Skeletal muscle satellite cell (primary cell): ENCODE results near the gene STK4. TPM values are rescaled to one million over a fixed set of nuclear protein-coding genes. Genes with fewer than 3 reads are reported as not detected.
A peak's percentile ranks its signal among the peaks of the same experiment; 100 is the strongest.

Experiments
- H3K27me3 ChIP-seq: 2 replicates; pipeline ENCODE4 v1.7.0; 2013; ENCODE audit warnings: low read length; ENCODE audit not compliant: control insufficient read depth, insufficient read depth
- H3K36me3 ChIP-seq: 2 replicates; pipeline ENCODE4 v1.7.0; 2013; ENCODE audit warnings: mild to moderate bottlenecking, control low read depth, low read length; ENCODE audit not compliant: insufficient read depth
- H3K4me1 ChIP-seq: 2 replicates; pipeline ENCODE4 v1.7.0; 2013; ENCODE audit warnings: low read length; ENCODE audit not compliant: control insufficient read depth, insufficient read depth
- H3K4me2 ChIP-seq: 2 replicates; pipeline ENCODE4 v1.7.0; 2013; ENCODE audit warnings: mild to moderate bottlenecking, low read length
- H3K4me3 ChIP-seq: 2 replicates; pipeline ENCODE4 v1.7.0; 2013; ENCODE audit warnings: low read length
- H3K9ac ChIP-seq: 2 replicates; pipeline ENCODE4 v1.7.0; 2013; ENCODE audit warnings: mild to moderate bottlenecking, low read depth, low read length, moderate library complexity
- H3K9me3 ChIP-seq: replicated peaks from 2 replicates; pipeline ENCODE4 v1.7.0; 2013; ENCODE audit warnings: mild to moderate bottlenecking, control low read depth, low read length
- total RNA-seq: library from RNA; depleted of rRNA; stranded (reverse); fragments of >200 nt; gene quantifications from 2 replicates; pipeline ENCODE4 v1.2.3, GENCODE V29; 2012; rRNA removed

The STK4 gene
- total RNA-seq: 24.9 and 31.7 TPM in 2 replicates

- H3K4me2 ChIP-seq: peak within 1 kb of the TSS; percentile 95
- no peaks in the 10 kb centered on the region for H3K9me3 ChIP-seq
- H3K36me3 ChIP-seq: no peaks in the 10 kb centered on the region
- peak within 1 kb of the TSS; percentile 98 for H3K4me3 ChIP-seq
- H3K4me1 ChIP-seq: peaks cover 43% of the 10 kb centered on the region
- H3K27me3 ChIP-seq: no peaks in the 10 kb centered on the region
- peak within 1 kb of the TSS; percentile 87 for H3K9ac ChIP-seq
Measured at GRCh38 chr20:44966030-44966961, at the start of gene STK4. Gene STK4, plus strand, starts transcription at chr20:44966512. Its CDS starts 57 bp downstream, at chr20:44966569.

GRCh38 chr20:44916586-44916985 lies 49.7 kb upstream of the STK4 start:
- H3K4me1 ChIP-seq: no peaks in the 10 kb centered on the region
- peaks cover 29% of the 10 kb centered on the region for H3K36me3 ChIP-seq
- no peaks in the 10 kb centered on the region for H3K27me3 ChIP-seq
- no peak overlapping the region for H3K9ac ChIP-seq
- no peak overlapping the region for H3K4me2 ChIP-seq
- no peaks in the 10 kb centered on the region for H3K9me3 ChIP-seq
- H3K4me3 ChIP-seq: no peak overlapping the region

GRCh38 chr20:44917399-44917798 lies 48.9 kb upstream of the STK4 start:
- Histone ChIP-seq H3K9ac (no peak overlapping the region), H3K4me2 (no peak overlapping the region), H3K36me3 (peaks cover 29% of the 10 kb centered on the region), H3K27me3 (no peaks in the 10 kb centered on the region), H3K4me3 (no peak overlapping the region), H3K9me3 (no peaks in the 10 kb centered on the region), H3K4me1 (no peaks in the 10 kb centered on the region)

GRCh38 chr20:44918342-44918741 lies 48.0 kb upstream of the STK4 start:
- Histone ChIP-seq H3K36me3 (peaks cover 26% of the 10 kb centered on the region), H3K4me1 (no peaks in the 10 kb centered on the region), H3K9me3 (no peaks in the 10 kb centered on the region), H3K27me3 (no peaks in the 10 kb centered on the region), H3K4me3 (no peak overlapping the region), H3K9ac (no peak overlapping the region), H3K4me2 (no peak overlapping the region)

DNA sequence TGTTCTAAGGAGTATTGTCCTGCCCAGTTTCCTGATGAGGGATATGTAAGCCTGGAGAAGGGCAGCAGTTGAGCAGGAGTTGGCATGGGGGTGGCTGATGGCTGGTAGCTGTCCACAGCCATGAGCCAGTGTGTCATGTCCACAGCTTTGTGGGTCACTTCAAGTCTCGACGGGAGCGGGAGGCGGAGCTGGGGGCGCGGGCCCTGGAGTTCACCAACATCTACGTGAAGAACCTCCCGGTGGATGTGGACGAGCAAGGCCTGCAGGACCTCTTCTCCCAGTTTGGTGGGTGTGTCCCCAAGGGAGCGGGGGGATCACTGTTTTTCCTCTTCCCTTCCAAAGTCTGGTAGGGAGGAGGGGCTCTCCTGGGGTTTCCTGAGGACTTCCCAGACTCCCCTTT lies 47.6 kb upstream of the STK4 start:
- no peaks in the 10 kb centered on the region for H3K4me1 ChIP-seq

GRCh38 chr20:44921447-44921846 lies 44.9 kb upstream of the STK4 start:
- no peak overlapping the region for H3K9ac ChIP-seq
- H3K4me2 ChIP-seq: no peak overlapping the region
- H3K4me1 ChIP-seq: no peaks in the 10 kb centered on the region
- H3K4me3 ChIP-seq: no peak overlapping the region
- H3K9me3 ChIP-seq: no peaks in the 10 kb centered on the region
- H3K36me3 ChIP-seq: peaks cover 20% of the 10 kb centered on the region
- no peaks in the 10 kb centered on the region for H3K27me3 ChIP-seq

More for the DNA sequence above, 47.6 kb upstream of the STK4 start:
- Histone ChIP-seq H3K4me3 (no peak overlapping the region), H3K9ac (no peak overlapping the region), H3K36me3 (peaks cover 22% of the 10 kb centered on the region), H3K27me3 (no peaks in the 10 kb centered on the region), H3K4me2 (no peak overlapping the region), H3K9me3 (no peaks in the 10 kb centered on the region)

DNA sequence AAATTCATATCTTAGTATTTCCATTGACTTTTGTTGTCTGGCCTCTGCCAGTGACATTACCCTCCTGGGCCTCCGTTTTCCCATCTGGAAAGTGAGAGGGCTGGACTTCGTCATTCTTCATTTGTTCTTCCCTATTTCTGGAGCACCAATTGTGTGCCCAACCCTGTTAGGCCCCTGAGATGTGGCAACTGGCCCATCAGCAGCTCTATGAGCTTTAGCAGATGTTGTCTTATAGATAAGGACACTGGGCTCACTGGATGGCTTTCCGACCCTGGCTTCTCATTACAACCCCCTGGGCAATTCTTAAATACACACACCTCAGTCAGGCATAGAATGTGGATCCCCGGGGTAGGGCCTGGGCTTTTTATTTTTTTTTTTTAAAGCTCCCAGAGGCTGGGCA lies 41.8 kb upstream of the STK4 start:
- Histone ChIP-seq H3K4me2 (no peak overlapping the region), H3K36me3 (peaks cover 9% of the 10 kb centered on the region), H3K9me3 (no peaks in the 10 kb centered on the region), H3K27me3 (no peaks in the 10 kb centered on the region), H3K4me3 (no peak overlapping the region), H3K9ac (no peak overlapping the region), H3K4me1 (no peaks in the 10 kb centered on the region)

- H3K4me1 ChIP-seq: no peaks in the 10 kb centered on the region
- H3K36me3 ChIP-seq: peaks cover 20% of the 10 kb centered on the region
- H3K9me3 ChIP-seq: no peaks in the 10 kb centered on the region
- H3K9ac ChIP-seq: no peak overlapping the region
- no peaks in the 10 kb centered on the region for H3K27me3 ChIP-seq
- no peak overlapping the region for H3K4me3 ChIP-seq
- H3K4me2 ChIP-seq: no peak overlapping the region
Measured at GRCh38 chr20:44928595-44928994, 37.7 kb upstream of the STK4 start.

GRCh38 chr20:44930517-44931168 lies 35.7 kb upstream of the STK4 start:
- Histone ChIP-seq H3K27me3 (no peaks in the 10 kb centered on the region), H3K4me2 (no peak overlapping the region), H3K36me3 (peaks cover 27% of the 10 kb centered on the region), H3K9me3 (no peaks in the 10 kb centered on the region), H3K9ac (no peak overlapping the region), H3K4me1 (no peaks in the 10 kb centered on the region), H3K4me3 (no peak overlapping the region)

DNA sequence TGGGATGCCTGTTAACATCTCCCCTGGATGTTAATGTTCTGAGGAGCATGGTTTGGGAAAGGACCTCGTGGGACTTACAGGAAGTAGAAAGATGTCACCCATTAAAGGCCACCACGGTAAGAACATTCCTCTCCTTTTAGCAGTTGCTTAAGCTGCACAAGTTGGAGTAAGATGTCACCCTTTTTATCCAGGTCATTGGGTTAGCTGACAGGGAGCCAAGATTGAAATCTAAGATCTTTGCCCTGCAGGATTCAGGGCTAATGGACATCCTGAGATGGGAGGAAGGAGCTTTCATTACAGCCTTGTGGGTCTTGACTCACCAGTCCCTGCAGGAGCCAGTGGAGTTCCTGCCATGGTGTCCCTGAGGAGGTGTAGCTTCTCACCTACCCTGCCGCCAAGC lies 34.4 kb upstream of the STK4 start:
- Histone ChIP-seq H3K4me2 (no peak overlapping the region), H3K9me3 (no peaks in the 10 kb centered on the region), H3K27me3 (no peaks in the 10 kb centered on the region), H3K36me3 (peaks cover 39% of the 10 kb centered on the region), H3K9ac (no peak overlapping the region), H3K4me3 (no peak overlapping the region), H3K4me1 (no peaks in the 10 kb centered on the region)

DNA sequence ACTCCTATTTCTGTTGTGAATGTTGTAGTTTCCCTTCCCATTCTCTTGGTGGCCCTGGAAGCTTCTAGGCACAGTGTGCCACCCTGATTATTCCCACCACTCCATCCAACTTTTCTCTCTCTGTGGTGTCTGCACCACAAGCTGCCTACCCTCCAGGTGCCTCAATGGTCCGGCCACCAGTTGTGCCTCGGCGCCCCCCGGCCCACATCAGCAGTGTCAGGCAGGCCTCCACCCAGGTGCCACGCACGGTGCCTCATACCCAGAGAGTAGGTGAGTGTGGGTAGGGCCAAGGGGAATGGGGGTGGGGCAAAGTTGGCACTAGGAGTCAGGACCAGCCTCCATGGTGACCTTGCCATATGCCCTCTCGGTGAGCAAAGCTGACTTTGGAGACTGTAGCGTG lies 33.4 kb upstream of the STK4 start:
- H3K9ac ChIP-seq: no peak overlapping the region
- no peaks in the 10 kb centered on the region for H3K9me3 ChIP-seq
- H3K27me3 ChIP-seq: no peaks in the 10 kb centered on the region
- H3K36me3 ChIP-seq: peaks cover 44% of the 10 kb centered on the region
- H3K4me2 ChIP-seq: no peak overlapping the region
- H3K4me3 ChIP-seq: no peak overlapping the region
- no peaks in the 10 kb centered on the region for H3K4me1 ChIP-seq
